Astrocyte (in vitro differentiated cells and primary cell): ENCODE results near the gene ALDOA. TPM values are rescaled to one million over a fixed set of nuclear protein-coding genes. Genes with fewer than 3 reads are reported as not detected.

Experiments
- DNase-seq: peaks from one replicate; pipeline ENCODE4 v3.0.0-alpha.2; 2010; ENCODE audit warnings: low read depth
- FAIRE-seq: peaks from 2 replicates; lab custom pipeline; 2011; peaks lifted over from hg19 to GRCh38; lab: Jason Lieb, UNC
- H2AFZ ChIP-seq: 2 replicates; pipeline ENCODE4 v1.6.0; 2012; ENCODE audit warnings: low read depth, low read length, inconsistent platforms
- H3K27ac ChIP-seq: 2 replicates; pipeline ENCODE4 v1.5.1; 2011; ENCODE audit warnings: low read depth, low read length, inconsistent platforms
- H3K27me3 ChIP-seq: 2 replicates; pipeline ENCODE4 v1.6.0; 2011; ENCODE audit warnings: low read length, inconsistent platforms; ENCODE audit not compliant: insufficient read depth
- H3K36me3 ChIP-seq: 2 replicates; pipeline ENCODE4 v1.5.1; 2011; ENCODE audit warnings: low read length, inconsistent platforms; ENCODE audit not compliant: insufficient read depth
- H3K4me1 ChIP-seq: 2 replicates; pipeline ENCODE4 v1.5.1; 2011; ENCODE audit warnings: low read length, inconsistent platforms; ENCODE audit not compliant: insufficient read depth
- H3K4me2 ChIP-seq: 2 replicates; pipeline ENCODE4 v1.6.0; 2012; ENCODE audit warnings: low read length, inconsistent platforms
- H3K4me3 ChIP-seq: 2 replicates; pipeline ENCODE4 v1.5.1; 2011; ENCODE audit warnings: low read depth, mild to moderate bottlenecking, low read length, inconsistent platforms; ENCODE audit not compliant: insufficient read depth
- H3K79me2 ChIP-seq: 2 replicates; pipeline ENCODE4 v1.6.0; 2012; ENCODE audit warnings: mild to moderate bottlenecking, low read length, inconsistent platforms; ENCODE audit not compliant: insufficient read depth
- H3K9ac ChIP-seq: 2 replicates; pipeline ENCODE4 v1.6.0; 2012; ENCODE audit warnings: mild to moderate bottlenecking, low read length, inconsistent platforms
- H3K9me3 ChIP-seq: 2 replicates; pipeline ENCODE4 v1.5.1; 2012; ENCODE audit warnings: low read depth, mild to moderate bottlenecking, low read length, inconsistent platforms; ENCODE audit not compliant: insufficient read depth
- H4K20me1 ChIP-seq: 2 replicates; pipeline ENCODE4 v1.6.0; 2012; ENCODE audit warnings: low read length, inconsistent platforms; ENCODE audit not compliant: insufficient read depth
- H3K27ac Mint-ChIP-seq: one replicate; pipeline ENCODE4 v1.8.0; 2021; ENCODE audit warnings: mild to moderate bottlenecking, mixed read lengths; ENCODE audit not compliant: unreplicated experiment
- H3K27me3 Mint-ChIP-seq: one replicate; pipeline ENCODE4 v1.8.0; 2021; ENCODE audit warnings: low read depth, mixed read lengths; ENCODE audit not compliant: unreplicated experiment
- H3K36me3 Mint-ChIP-seq: one replicate; pipeline ENCODE4 v1.8.0; 2021; ENCODE audit warnings: low read depth, mixed read lengths; ENCODE audit not compliant: unreplicated experiment
- H3K4me1 Mint-ChIP-seq: one replicate; pipeline ENCODE4 v1.8.0; 2021; ENCODE audit warnings: low read depth, mixed read lengths; ENCODE audit not compliant: unreplicated experiment
- H3K4me3 Mint-ChIP-seq: one replicate; pipeline ENCODE4 v1.8.0; 2021; ENCODE audit warnings: mild to moderate bottlenecking, moderate library complexity, mixed read lengths; ENCODE audit not compliant: unreplicated experiment
- H3K9me3 Mint-ChIP-seq: one replicate; pipeline ENCODE4 v1.8.0; 2021; ENCODE audit warnings: mild to moderate bottlenecking, mixed read lengths; ENCODE audit not compliant: unreplicated experiment
- EZH2 ChIP-seq: IDR thresholded peaks from 2 replicates; pipeline ENCODE4 v1.6.1; 2012; ENCODE audit warnings: mild to moderate bottlenecking, low read length, inconsistent platforms; ENCODE audit not compliant: insufficient read depth
- total RNA-seq: library from RNA; stranded (reverse); gene quantifications from 2 replicates; pipeline ENCODE4 v1.2.1, GENCODE V29; 2021
- TF ChIP-seq, protein P1 (sequence below): IDR thresholded peaks from 2 replicates; pipeline ENCODE4 v1.5.1; 2011; ENCODE audit warnings: low read depth, mild to moderate bottlenecking, inconsistent platforms, low read length, moderate library complexity; ENCODE audit not compliant: insufficient read depth

Gene ALDOA
- total RNA-seq, 1 donor from 2014 or later, result 1,795 TPM

DNA sequence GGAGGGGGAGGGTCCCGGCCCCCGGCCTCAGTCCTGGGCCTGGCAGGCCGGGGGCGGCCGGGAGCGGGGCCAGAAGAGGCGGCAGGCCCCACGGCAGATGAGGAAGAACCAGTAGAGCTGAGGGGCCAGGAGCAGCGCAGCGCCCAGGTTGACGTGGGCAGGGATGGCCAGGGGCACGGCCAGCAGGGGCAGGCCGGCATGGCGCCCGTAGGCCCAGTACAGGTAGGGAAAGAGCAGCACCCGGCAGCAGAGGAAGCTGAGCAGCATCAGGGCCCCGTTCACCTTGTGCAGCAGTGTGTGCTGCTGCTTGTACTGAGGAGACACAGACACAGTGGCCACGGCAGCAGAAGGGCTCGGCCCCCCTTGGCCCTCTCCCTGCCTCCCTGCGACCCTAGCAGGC, 40.4 kb upstream of the ALDOA start:
- Histone ChIP-seq H3K9ac (no peak overlapping the region), H3K4me1 (no peaks in the 10 kb centered on the region), H3K4me3 (no peak overlapping the region), H3K9me3 (no peaks in the 10 kb centered on the region), H3K4me2 (no peak overlapping the region), H3K79me2 (no peaks in the 10 kb centered on the region), H3K27ac (no peak overlapping the region), H3K27me3 (peaks cover 20% of the 10 kb centered on the region), H3K36me3 (no peaks in the 10 kb centered on the region), H2AFZ (no peak overlapping the region), H4K20me1 (peaks cover 3% of the 10 kb centered on the region)
- H3K36me3 Mint-ChIP-seq, result no peaks in the 10 kb centered on the region
- no peak overlapping the region for H3K4me3 Mint-ChIP-seq
- H3K9me3 Mint-ChIP-seq, result peaks cover 3% of the 10 kb centered on the region
- TF ChIP-seq, protein P1, sequence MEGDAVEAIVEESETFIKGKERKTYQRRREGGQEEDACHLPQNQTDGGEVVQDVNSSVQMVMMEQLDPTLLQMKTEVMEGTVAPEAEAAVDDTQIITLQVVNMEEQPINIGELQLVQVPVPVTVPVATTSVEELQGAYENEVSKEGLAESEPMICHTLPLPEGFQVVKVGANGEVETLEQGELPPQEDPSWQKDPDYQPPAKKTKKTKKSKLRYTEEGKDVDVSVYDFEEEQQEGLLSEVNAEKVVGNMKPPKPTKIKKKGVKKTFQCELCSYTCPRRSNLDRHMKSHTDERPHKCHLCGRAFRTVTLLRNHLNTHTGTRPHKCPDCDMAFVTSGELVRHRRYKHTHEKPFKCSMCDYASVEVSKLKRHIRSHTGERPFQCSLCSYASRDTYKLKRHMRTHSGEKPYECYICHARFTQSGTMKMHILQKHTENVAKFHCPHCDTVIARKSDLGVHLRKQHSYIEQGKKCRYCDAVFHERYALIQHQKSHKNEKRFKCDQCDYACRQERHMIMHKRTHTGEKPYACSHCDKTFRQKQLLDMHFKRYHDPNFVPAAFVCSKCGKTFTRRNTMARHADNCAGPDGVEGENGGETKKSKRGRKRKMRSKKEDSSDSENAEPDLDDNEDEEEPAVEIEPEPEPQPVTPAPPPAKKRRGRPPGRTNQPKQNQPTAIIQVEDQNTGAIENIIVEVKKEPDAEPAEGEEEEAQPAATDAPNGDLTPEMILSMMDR, result no peak
- TF ChIP-seq EZH2, result no peak
- DNase-seq, result no peak
- no peak for FAIRE-seq
- H3K27me3 Mint-ChIP-seq, result peaks cover 48% of the 10 kb centered on the region
- H3K27ac Mint-ChIP-seq, result no peak overlapping the region
- no peaks in the 10 kb centered on the region for H3K4me1 Mint-ChIP-seq

GRCh38 chr16:30025574-30025973, 40.0 kb upstream of the ALDOA start:
- Histone ChIP-seq H3K4me1 (no peaks in the 10 kb centered on the region), H3K79me2 (no peaks in the 10 kb centered on the region), H3K9me3 (no peaks in the 10 kb centered on the region), H3K4me3 (no peak overlapping the region), H3K27ac (no peak overlapping the region), H3K9ac (no peak overlapping the region), H3K4me2 (no peak overlapping the region), H4K20me1 (peaks cover 3% of the 10 kb centered on the region), H3K36me3 (no peaks in the 10 kb centered on the region), H3K27me3 (peaks cover 23% of the 10 kb centered on the region), H2AFZ (no peak overlapping the region)
- Mint-ChIP-seq H3K27me3 (peaks cover 48% of the 10 kb centered on the region), H3K36me3 (no peaks in the 10 kb centered on the region), H3K4me1 (no peaks in the 10 kb centered on the region), H3K9me3 (peaks cover 3% of the 10 kb centered on the region), H3K27ac (no peak overlapping the region), H3K4me3 (no peak overlapping the region)
- DNase-seq (no peak), FAIRE-seq (no peak)
- TF ChIP-seq, protein P1, result no peak
- no peak for TF ChIP-seq EZH2

- FAIRE-seq, result no peak
- Histone ChIP-seq H3K27me3 (peaks cover 25% of the 10 kb centered on the region), H3K9me3 (no peaks in the 10 kb centered on the region), H3K4me2 (no peak overlapping the region), H3K4me1 (peaks cover 5% of the 10 kb centered on the region), H3K27ac (no peak overlapping the region), H3K36me3 (no peaks in the 10 kb centered on the region), H3K4me3 (no peak overlapping the region), H3K79me2 (no peaks in the 10 kb centered on the region), H3K9ac (no peak overlapping the region), H4K20me1 (peaks cover 4% of the 10 kb centered on the region), H2AFZ (no peak overlapping the region)
- Mint-ChIP-seq H3K4me1 (no peaks in the 10 kb centered on the region), H3K27ac (no peak overlapping the region), H3K27me3 (peaks cover 45% of the 10 kb centered on the region), H3K36me3 (no peaks in the 10 kb centered on the region), H3K9me3 (peaks cover 3% of the 10 kb centered on the region), H3K4me3 (no peak overlapping the region)
- no peak for DNase-seq
- TF ChIP-seq EZH2, result no peak
- TF ChIP-seq, protein P1, result no peak
Observed at GRCh38 chr16:30026449-30026848, 39.1 kb upstream of the ALDOA start.
